GM18951 (cell line): ENCODE measurements around the gene CFP.
"Not testable (repeated sequence)": the region's sequence is repeated elsewhere in the genome, so short reads cannot be mapped to it uniquely, and the experiment has no call there.

Experiments used
- POLR2A ChIP-seq: IDR thresholded peaks from 4 replicates; pipeline ENCODE4 v1.6.1; 2011; ENCODE audit warnings: mild to moderate bottlenecking; ENCODE audit not compliant: insufficient read length, insufficient read depth; ENCODE audit errors: extremely low read depth
- in situ Hi-C: fragments of 300-500 bp; cut with MboI; formaldehyde crosslinking; loops from one replicate; pipeline ENCODE4 v1.12.0; 2022; ENCODE audit warnings: low sequenced_read_pairs, mixed read lengths, inconsistent platforms; ENCODE audit not compliant: unreplicated experiment

The CFP gene

GRCh38 chrX:47621851-47622250 is 7.9 kb downstream of the CFP start:
- in situ Hi-C loops, result no loop called here
- TF ChIP-seq POLR2A, result no peak

- TF ChIP-seq POLR2A, result no peak
Measured at GRCh38 chrX:47620303-47620685, 9.4 kb downstream of the CFP start.

DNA sequence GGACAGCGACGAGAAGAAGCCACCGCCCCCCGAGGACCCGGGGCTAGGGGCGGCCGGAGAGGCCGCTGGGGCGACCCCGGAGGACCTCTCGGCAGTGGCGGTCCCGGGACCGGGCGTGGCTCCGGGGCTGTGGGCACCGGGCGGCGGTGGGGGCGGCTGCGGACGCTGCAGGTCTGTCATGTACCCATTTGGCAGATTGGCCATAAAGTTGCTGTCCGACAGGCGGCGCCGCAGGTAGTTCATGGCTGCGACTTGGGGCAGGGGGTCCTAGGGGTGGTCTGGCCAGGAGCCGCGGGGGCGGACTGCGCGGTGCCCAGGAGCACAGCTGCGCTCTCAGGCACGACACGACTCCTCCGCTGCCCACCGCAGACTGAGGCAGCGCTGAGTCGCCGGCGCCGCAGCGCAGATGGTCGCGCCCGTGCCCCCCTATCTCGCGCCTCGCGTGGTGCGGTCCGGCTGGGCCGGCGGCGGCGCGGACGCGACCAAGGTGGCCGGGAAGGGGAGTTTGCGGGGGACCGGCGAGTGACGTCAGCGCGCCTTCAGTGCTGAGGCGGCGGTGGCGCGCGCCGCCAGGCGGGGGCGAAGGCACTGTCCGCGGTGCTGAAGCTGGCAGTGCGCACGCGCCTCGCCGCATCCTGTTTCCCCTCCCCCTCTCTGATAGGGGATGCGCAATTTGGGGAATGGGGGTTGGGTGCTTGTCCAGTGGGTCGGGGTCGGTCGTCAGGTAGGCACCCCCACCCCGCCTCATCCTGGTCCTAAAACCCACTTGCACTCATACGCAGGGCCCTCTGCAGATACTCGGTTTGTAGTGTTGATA is 10.0 kb downstream of the CFP start, which contains the start of gene SYN1:
SYN1 (minus strand) TSS at position 372 of the 817 bp plus-strand sequence; CDS start at position 243, 129 bp downstream.
- in situ Hi-C loops, result no loop called here
- TF ChIP-seq POLR2A, result no peak

More at GRCh38 chrX:47620303-47620685, 9.4 kb downstream of the CFP start:
- in situ Hi-C loops, result no loop called here

GRCh38 chrX:47618923-47619485 is 10.7 kb downstream of the CFP start:
- in situ Hi-C loops, result no loop called here
- TF ChIP-seq POLR2A, result no peak

GRCh38 chrX:47614618-47615017 is 15.1 kb downstream of the CFP start:
- no peak for TF ChIP-seq POLR2A
- in situ Hi-C loops, result no loop called here

DNA sequence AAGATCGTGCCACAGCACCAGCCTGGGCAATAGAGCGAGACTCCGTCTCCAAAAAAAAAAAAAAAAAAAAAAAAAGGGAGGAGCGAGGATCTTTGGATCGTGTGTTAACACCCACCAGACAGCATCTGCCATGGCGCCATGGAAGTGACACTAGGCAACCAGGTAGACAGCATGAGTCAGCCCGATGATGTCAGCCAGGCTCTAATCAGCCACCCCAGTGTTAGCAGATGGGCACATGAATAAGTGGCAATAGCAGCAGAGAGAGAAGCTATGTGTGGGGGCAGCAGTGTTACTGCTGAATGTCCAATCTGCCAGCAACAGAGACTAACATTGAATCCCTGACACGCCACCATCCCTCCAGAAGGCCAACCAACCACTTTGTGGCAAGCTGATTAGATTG is 16.6 kb downstream of the CFP start:
- no peak for TF ChIP-seq POLR2A
- in situ Hi-C loops, result no loop called here

GRCh38 chrX:47612418-47612817 is 17.3 kb downstream of the CFP start:
- in situ Hi-C loops, result no loop called here
- TF ChIP-seq POLR2A, result no peak

DNA sequence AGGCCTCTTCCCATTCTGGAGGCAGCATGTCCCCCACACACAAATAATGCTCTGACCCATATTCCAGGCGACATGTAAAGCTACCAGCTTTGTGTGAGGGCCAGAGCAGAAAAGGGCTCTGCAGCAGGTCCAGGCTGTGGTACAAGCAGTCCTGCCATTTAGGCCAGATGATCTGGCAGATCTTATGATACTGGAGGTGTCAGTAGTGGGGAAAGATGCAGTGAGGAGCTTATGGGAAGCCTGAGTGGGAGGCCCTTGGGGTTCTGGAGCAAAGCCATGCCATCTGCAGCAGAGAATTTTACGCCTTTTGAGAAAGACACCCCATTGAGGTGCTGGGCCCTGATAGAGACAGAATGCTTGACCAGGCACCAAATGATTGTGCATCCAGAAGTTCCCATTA is 17.8 kb downstream of the CFP start:
- in situ Hi-C loops, result no loop called here

DNA sequence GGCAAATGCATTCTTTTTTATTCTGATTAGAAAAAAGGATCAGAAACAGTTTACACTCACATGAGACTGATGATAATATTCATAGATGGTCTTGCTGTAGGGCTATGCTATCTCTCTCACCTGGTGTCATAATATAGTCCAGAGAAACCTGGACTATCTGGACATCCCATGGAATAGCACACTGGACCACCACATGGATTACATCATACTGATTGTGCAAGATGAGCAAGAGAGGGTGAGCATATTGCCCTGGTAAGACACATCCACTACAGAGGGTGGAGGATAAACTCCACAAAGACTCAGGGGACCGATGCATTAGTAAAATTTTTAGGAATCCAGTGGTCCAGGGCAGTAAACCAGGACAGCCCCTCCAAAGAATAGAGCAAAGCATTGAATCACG is 18.2 kb downstream of the CFP start:
- TF ChIP-seq POLR2A, result no peak
- in situ Hi-C loops, result no loop called here

More for the DNA sequence above, 17.8 kb downstream of the CFP start:
- TF ChIP-seq POLR2A, result no peak

DNA sequence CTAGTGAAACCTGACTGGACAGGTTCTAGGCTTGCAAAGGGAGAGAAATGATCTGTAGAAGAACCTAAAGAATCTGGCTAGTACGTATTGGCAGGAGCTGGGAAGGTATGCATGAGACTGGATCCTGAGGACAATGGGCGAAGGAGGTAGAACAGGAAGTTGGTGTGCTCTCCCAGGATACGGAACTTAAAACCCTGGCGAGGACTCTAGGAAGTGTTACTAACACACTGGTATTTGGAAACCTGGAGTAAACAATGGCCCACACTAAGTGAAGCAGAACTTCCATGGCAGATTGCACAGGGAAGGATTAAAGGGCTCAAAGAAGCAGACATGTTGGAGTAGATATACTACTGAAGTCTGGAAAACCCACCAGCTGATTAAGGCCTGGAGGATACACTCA is 19.2 kb downstream of the CFP start:
- in situ Hi-C loops, result no loop called here
- TF ChIP-seq POLR2A, result no peak

DNA sequence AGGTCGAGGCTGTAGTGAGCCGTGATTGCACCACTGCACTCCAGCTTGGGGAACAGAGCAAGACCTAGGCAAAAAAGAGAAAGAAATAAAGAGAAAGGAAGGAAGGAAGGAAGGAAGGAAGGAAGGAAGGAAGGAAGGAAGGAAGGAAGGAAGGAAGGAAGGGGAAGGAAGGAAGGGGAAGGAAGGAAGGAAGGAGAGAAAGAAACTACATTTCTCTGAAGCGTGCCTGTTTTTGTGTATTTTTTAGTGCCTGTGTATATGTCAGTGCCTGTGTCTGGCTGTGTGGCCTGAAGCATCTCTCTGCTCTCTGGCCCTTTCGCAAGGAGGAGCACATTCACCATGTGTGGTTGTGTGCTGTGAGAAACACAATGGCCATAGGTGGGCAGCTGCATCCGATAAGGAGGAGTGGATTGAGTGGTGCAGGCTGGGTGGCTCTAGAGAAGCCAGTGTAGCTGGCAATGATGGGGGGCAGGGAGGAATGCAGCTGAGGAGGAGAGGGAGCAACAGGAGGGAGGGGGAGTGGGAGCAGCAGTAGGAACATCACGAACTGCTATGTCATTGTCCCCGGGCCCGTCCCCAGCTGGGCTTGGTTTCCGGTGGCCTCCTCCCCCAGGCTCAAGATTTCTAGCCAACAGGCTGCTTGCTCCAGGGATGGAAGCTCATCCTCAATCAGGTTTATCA is 21.5 kb downstream of the CFP start:
- no peak for TF ChIP-seq POLR2A
- in situ Hi-C loops, result no loop called here

DNA sequence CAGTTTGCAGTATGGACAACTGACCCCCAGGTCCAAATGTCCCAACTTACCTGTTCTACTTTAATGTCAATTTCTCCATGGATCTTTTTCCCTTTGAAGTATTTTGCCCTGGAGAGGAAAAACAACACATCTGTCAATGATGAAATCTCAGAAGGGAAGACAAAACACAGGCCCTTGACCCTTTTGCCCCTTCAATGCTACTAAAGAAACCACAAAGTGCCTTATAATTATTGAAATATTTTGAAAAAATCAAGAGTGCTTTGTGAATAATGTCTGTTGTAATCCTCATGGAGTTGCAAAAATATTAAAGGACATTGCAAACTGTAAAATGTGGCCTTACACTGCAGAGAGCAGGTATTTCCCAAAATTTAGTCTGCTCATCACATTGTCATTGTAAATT is 22.6 kb downstream of the CFP start:
- no peak for TF ChIP-seq POLR2A
- in situ Hi-C loops, result no loop called here

DNA sequence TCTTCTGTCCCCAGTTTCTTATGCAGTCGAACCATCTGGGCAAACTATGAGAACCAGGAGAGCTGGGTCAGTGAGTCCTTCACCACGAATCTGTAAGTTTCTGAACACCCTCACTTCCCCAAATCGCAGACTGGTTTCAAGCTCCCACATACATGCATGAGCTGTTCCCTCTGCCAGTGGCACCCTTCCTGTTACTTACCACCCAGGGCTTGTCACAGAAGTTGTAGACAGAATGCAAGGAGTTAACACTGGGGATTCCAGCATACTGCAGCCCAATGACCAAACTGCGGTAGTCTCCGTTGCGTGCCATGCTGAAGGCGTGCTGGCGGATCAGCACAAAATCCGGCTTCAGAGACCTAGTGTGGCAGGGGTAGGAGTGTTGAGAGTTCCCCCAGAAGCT is 24.7 kb downstream of the CFP start:
- no peak for TF ChIP-seq POLR2A
- in situ Hi-C loops, result no loop called here

- in situ Hi-C loops, result not testable (repeated sequence)
Measured at GRCh38 chrX:47603125-47603524, 26.6 kb downstream of the CFP start.

GRCh38 chrX:47597222-47597621 is 32.5 kb downstream of the CFP start:
- no peak for TF ChIP-seq POLR2A
- in situ Hi-C loops, result no loop called here
